Breast epithelium (tissue), 3 donors: ENCODE measurements around the gene CSMD2.

Source experiments
- POLR2A ChIP-seq: fragments of 450-650 bp; IDR thresholded peaks from one replicate; pipeline ENCODE4 v1.6.1; 2016; ENCODE audit warnings: antibody characterized with exemption, mild to moderate bottlenecking, moderate library complexity
- TF ChIP-seq, protein P1 (sequence below), 3 donors: fragments of 450-650 bp; IDR thresholded peaks; one replicate each; pipeline ENCODE4 v1.5.1; 2016 to 2017; ENCODE audit warnings: antibody characterized with exemption in 3 of 3, mild to moderate bottlenecking in 3 of 3, moderate library complexity in 3 of 3

DNA sequence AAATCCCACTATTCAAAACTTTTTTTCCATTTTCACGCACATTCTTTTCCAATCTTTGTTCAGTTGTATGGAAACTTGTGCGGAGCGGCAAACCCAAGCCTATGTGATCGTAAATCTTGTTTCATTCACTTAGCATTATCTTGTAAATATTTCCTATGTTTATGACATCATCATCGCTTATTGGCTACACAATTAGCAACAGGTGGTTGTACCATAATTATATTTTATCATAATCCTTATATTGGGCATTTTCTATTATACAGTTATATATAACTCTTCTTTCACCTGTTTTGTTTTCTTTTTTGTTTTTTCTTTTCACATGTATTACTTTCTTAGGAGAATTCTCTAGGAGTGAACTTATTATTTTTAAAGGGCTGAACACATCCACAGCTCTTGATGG, 627.1 kb downstream of the CSMD2 start:
- TF ChIP-seq, protein P1, sequence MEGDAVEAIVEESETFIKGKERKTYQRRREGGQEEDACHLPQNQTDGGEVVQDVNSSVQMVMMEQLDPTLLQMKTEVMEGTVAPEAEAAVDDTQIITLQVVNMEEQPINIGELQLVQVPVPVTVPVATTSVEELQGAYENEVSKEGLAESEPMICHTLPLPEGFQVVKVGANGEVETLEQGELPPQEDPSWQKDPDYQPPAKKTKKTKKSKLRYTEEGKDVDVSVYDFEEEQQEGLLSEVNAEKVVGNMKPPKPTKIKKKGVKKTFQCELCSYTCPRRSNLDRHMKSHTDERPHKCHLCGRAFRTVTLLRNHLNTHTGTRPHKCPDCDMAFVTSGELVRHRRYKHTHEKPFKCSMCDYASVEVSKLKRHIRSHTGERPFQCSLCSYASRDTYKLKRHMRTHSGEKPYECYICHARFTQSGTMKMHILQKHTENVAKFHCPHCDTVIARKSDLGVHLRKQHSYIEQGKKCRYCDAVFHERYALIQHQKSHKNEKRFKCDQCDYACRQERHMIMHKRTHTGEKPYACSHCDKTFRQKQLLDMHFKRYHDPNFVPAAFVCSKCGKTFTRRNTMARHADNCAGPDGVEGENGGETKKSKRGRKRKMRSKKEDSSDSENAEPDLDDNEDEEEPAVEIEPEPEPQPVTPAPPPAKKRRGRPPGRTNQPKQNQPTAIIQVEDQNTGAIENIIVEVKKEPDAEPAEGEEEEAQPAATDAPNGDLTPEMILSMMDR (IDR thresholded peaks at IDR 0.05): no peak
- TF ChIP-seq POLR2A: no peak
